Nasal cavity respiratory epithelium epithelial cell of viscerocranial mucosa (primary cell): Measurements from ENCODE around the gene TCP11. TPM values are rescaled to one million over a fixed set of nuclear protein-coding genes. Genes with fewer than 3 reads are reported as not detected.

ENCODE experiments used
- total RNA-seq: library from RNA; depleted of rRNA; stranded (reverse); fragments of >200 nt; gene quantifications from 2 replicates; pipeline ENCODE4 v1.2.3, GENCODE V29; 2014

The TCP11 gene
- total RNA-seq, result under 0.01 TPM in 1 of 2 replicates, not detected in the other

GRCh38 chr6:35141007-35141655, at the start of gene TCP11:
TCP11 (minus strand) TSS chr6:35141339; CDS start chr6:35140870, 469 bp downstream.

Other genes starting within 250 kb of the TCP11 start
- gene SCUBE3, start 72.6 kb upstream of the TCP11 start, total RNA-seq, result not detected in 2 replicates
- gene ZNF76, start 118.4 kb upstream of the TCP11 start, total RNA-seq, result 4.8 and 9.8 TPM in 2 replicates
- 23.2 and 24.6 TPM in 2 replicates for gene DEF6, start 156.5 kb upstream of the TCP11 start, total RNA-seq
- gene PPARD, start 201.2 kb upstream of the TCP11 start, total RNA-seq, result 10.6 and 34.4 TPM in 2 replicates